Neuron (in vitro differentiated cells): ENCODE results near the gene TFCP2L1.
"Not testable (repeated sequence)": the region's sequence is repeated elsewhere in the genome, so short reads cannot be mapped to it uniquely, and the experiment has no call there.

Source experiments
- H2AFZ ChIP-seq: one replicate; pipeline ENCODE4 v1.6.1; 2013; ENCODE audit warnings: low read depth, mild to moderate bottlenecking, inconsistent platforms, low read length, moderate library complexity
- H3K27me3 ChIP-seq: one replicate; pipeline ENCODE4 v1.6.1; 2013; ENCODE audit warnings: low read length; ENCODE audit not compliant: insufficient read depth
- H3K36me3 ChIP-seq: one replicate; pipeline ENCODE4 v1.6.1; 2013; ENCODE audit warnings: low read length; ENCODE audit not compliant: insufficient read depth
- H3K4me1 ChIP-seq: one replicate; pipeline ENCODE4 v1.6.1; 2013; ENCODE audit warnings: low read length; ENCODE audit not compliant: insufficient read depth
- H3K4me3 ChIP-seq: 2 replicates; pipeline ENCODE4 v1.5.1; 2013; ENCODE audit warnings: mild to moderate bottlenecking, low read length, moderate library complexity
- H3K9me3 ChIP-seq: one replicate; pipeline ENCODE4 v1.6.1; 2013; ENCODE audit warnings: low read length

The TFCP2L1 gene

GRCh38 chr2:121284463-121285449 lies at the start of gene TFCP2L1:
TFCP2L1 (minus strand) TSS chr2:121285202; CDS start chr2:121285109, 93 bp downstream.
- no peaks in the 10 kb centered on the region for H3K4me1 ChIP-seq
- H3K4me3 ChIP-seq: no peak within 1 kb of the TSS

GRCh38 chr2:121333834-121334558 lies 49.0 kb upstream of the TFCP2L1 start:
- Histone ChIP-seq H3K36me3 (peaks cover 13% of the 10 kb centered on the region), H2AFZ (no peak overlapping the region), H3K27me3 (peaks cover 4% of the 10 kb centered on the region), H3K4me1 (no peaks in the 10 kb centered on the region), H3K9me3 (no peaks in the 10 kb centered on the region), H3K4me3 (no peak overlapping the region)

More at GRCh38 chr2:121284463-121285449, at the start of gene TFCP2L1:
- Histone ChIP-seq H3K27me3 (peaks cover 73% of the 10 kb centered on the region), H3K9me3 (no peaks in the 10 kb centered on the region), H3K36me3 (no peaks in the 10 kb centered on the region), H2AFZ (peak within 1 kb of the TSS; percentile 44)

- Histone ChIP-seq H2AFZ (no peak overlapping the region), H3K27me3 (peaks cover 4% of the 10 kb centered on the region), H3K4me3 (no peak overlapping the region), H3K9me3 (no peaks in the 10 kb centered on the region), H3K36me3 (peaks cover 6% of the 10 kb centered on the region), H3K4me1 (no peaks in the 10 kb centered on the region)
Measured at GRCh38 chr2:121333231-121333630, 48.2 kb upstream of the TFCP2L1 start.

- not testable (repeated sequence) for H3K9me3 ChIP-seq, H2AFZ ChIP-seq, H3K36me3 ChIP-seq, H3K4me1 ChIP-seq, H3K27me3 ChIP-seq, H3K4me3 ChIP-seq
Measured at GRCh38 chr2:121331324-121331723, 46.3 kb upstream of the TFCP2L1 start.

- no peak overlapping the region for H3K4me3 ChIP-seq
- H3K36me3 ChIP-seq: no peaks in the 10 kb centered on the region
- H2AFZ ChIP-seq: no peak overlapping the region
- no peaks in the 10 kb centered on the region for H3K4me1 ChIP-seq
- H3K27me3 ChIP-seq: peaks cover 4% of the 10 kb centered on the region
- H3K9me3 ChIP-seq: no peaks in the 10 kb centered on the region
Measured at GRCh38 chr2:121330921-121331320, 45.9 kb upstream of the TFCP2L1 start.

- H3K36me3 ChIP-seq: no peaks in the 10 kb centered on the region
- no peak overlapping the region for H2AFZ ChIP-seq
- no peaks in the 10 kb centered on the region for H3K9me3 ChIP-seq
- no peak overlapping the region for H3K4me3 ChIP-seq
- no peaks in the 10 kb centered on the region for H3K4me1 ChIP-seq
- H3K27me3 ChIP-seq: peaks cover 4% of the 10 kb centered on the region
Measured at GRCh38 chr2:121329786-121330185, 44.8 kb upstream of the TFCP2L1 start.

- Histone ChIP-seq H2AFZ (no peak overlapping the region), H3K4me1 (no peaks in the 10 kb centered on the region), H3K9me3 (no peaks in the 10 kb centered on the region), H3K4me3 (no peak overlapping the region), H3K36me3 (no peaks in the 10 kb centered on the region), H3K27me3 (peaks cover 4% of the 10 kb centered on the region)
Measured at GRCh38 chr2:121326628-121327027, 41.6 kb upstream of the TFCP2L1 start.

GRCh38 chr2:121324601-121325000 lies 39.6 kb upstream of the TFCP2L1 start:
- Histone ChIP-seq H3K9me3 (no peaks in the 10 kb centered on the region), H3K27me3 (peaks cover 1% of the 10 kb centered on the region), H3K36me3 (no peaks in the 10 kb centered on the region), H3K4me1 (no peaks in the 10 kb centered on the region), H2AFZ (no peak overlapping the region), H3K4me3 (no peak overlapping the region)

- no peaks in the 10 kb centered on the region for H3K36me3 ChIP-seq
- no peak overlapping the region for H2AFZ ChIP-seq
- no peaks in the 10 kb centered on the region for H3K4me1 ChIP-seq
- no peaks in the 10 kb centered on the region for H3K27me3 ChIP-seq
- H3K4me3 ChIP-seq: no peak overlapping the region
- H3K9me3 ChIP-seq: no peaks in the 10 kb centered on the region
Measured at GRCh38 chr2:121321476-121321875, 36.5 kb upstream of the TFCP2L1 start.

- Histone ChIP-seq H3K9me3 (no peaks in the 10 kb centered on the region), H3K4me3 (no peak overlapping the region), H2AFZ (no peak overlapping the region), H3K4me1 (no peaks in the 10 kb centered on the region), H3K36me3 (no peaks in the 10 kb centered on the region), H3K27me3 (no peaks in the 10 kb centered on the region)
Measured at GRCh38 chr2:121319941-121320340, 34.9 kb upstream of the TFCP2L1 start.

- H3K9me3 ChIP-seq: no peaks in the 10 kb centered on the region
Measured at GRCh38 chr2:121316986-121317385, 32.0 kb upstream of the TFCP2L1 start.

GRCh38 chr2:121313701-121314100 lies 28.7 kb upstream of the TFCP2L1 start:
- H3K4me3 ChIP-seq, H3K36me3 ChIP-seq, H3K4me1 ChIP-seq, H3K9me3 ChIP-seq, H2AFZ ChIP-seq, H3K27me3 ChIP-seq: not testable (repeated sequence)

More at GRCh38 chr2:121316986-121317385, 32.0 kb upstream of the TFCP2L1 start:
- Histone ChIP-seq H2AFZ (no peak overlapping the region), H3K4me3 (no peak overlapping the region), H3K4me1 (no peaks in the 10 kb centered on the region), H3K27me3 (no peaks in the 10 kb centered on the region), H3K36me3 (no peaks in the 10 kb centered on the region)

- no peak overlapping the region for H2AFZ ChIP-seq
- H3K9me3 ChIP-seq: no peaks in the 10 kb centered on the region
- no peaks in the 10 kb centered on the region for H3K4me1 ChIP-seq
- H3K36me3 ChIP-seq: no peaks in the 10 kb centered on the region
- H3K4me3 ChIP-seq: no peak overlapping the region
- no peaks in the 10 kb centered on the region for H3K27me3 ChIP-seq
Measured at GRCh38 chr2:121309801-121310200, 24.8 kb upstream of the TFCP2L1 start.
